NB4 (cell line): ENCODE data around the gene CUL9.

Experiments used
- DNase-seq: peaks from one replicate; pipeline ENCODE4 v3.0.0; 2010; ENCODE audit warnings: low read depth
- H3K4me3 ChIP-seq: one replicate; pipeline ENCODE4 v1.5.1; 2011; ENCODE audit warnings: mild to moderate bottlenecking, low read depth, low read length, moderate library complexity
- CTCF ChIP-seq: IDR thresholded peaks from one replicate; pipeline ENCODE4 v1.5.1; 2012; ENCODE audit warnings: low read depth, low read length
- MYC ChIP-seq: IDR thresholded peaks from 2 replicates; pipeline ENCODE4 v1.6.1; 2011; ENCODE audit warnings: low read depth, low read length
- POLR2A ChIP-seq: IDR thresholded peaks from 2 replicates; pipeline ENCODE4 v1.6.1; 2011; ENCODE audit warnings: mild to moderate bottlenecking; ENCODE audit not compliant: insufficient read length; ENCODE audit errors: extremely low read depth
- TF ChIP-seq, protein P1 (sequence below): IDR thresholded peaks from 2 replicates; pipeline ENCODE4 v1.6.1; 2011; ENCODE audit warnings: low read depth, low read length

CUL9 gene

GRCh38 chr6:43258807-43259686, 77.1 kb downstream of the CUL9 start:
- TF ChIP-seq POLR2A, result no peak
- TF ChIP-seq, protein P1, sequence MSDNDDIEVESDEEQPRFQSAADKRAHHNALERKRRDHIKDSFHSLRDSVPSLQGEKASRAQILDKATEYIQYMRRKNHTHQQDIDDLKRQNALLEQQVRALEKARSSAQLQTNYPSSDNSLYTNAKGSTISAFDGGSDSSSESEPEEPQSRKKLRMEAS, result no peak
- no peak for TF ChIP-seq CTCF
- no peak for TF ChIP-seq MYC
- DNase-seq, result no peak
- no peak overlapping the region for H3K4me3 ChIP-seq

- TF ChIP-seq CTCF, result no peak
- TF ChIP-seq, protein P1, result no peak
- TF ChIP-seq MYC, result no peak
- TF ChIP-seq POLR2A, result no peak
- DNase-seq, result no peak
- H3K4me3 ChIP-seq, result no peak overlapping the region
These were observed 78.8 kb downstream of the CUL9 start for GRCh38 chr6:43260791-43261190.

DNA sequence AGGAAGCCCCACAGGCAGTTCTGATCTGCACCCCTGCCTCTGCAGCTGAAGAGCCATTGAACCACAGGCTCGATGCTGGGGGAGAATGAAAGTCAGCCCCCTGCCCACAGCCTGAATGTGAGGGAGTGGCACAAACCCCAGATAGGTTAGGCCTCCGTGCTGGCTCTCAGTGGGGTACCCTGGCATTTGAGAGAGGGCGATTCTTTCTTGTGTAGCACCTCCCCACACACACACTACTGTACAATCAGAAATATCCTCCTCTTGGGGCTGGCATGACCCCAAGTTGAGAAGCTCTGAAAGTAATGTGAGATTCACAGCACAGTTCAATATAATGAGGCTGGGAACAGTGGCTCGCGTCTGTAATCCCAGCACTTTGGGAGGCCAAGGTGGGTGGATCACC, 79.2 kb downstream of the CUL9 start:
- TF ChIP-seq MYC (no peak), CTCF (no peak), POLR2A (no peak)
- TF ChIP-seq, protein P1, result no peak
- no peak for DNase-seq
- H3K4me3 ChIP-seq, result no peak overlapping the region

DNA sequence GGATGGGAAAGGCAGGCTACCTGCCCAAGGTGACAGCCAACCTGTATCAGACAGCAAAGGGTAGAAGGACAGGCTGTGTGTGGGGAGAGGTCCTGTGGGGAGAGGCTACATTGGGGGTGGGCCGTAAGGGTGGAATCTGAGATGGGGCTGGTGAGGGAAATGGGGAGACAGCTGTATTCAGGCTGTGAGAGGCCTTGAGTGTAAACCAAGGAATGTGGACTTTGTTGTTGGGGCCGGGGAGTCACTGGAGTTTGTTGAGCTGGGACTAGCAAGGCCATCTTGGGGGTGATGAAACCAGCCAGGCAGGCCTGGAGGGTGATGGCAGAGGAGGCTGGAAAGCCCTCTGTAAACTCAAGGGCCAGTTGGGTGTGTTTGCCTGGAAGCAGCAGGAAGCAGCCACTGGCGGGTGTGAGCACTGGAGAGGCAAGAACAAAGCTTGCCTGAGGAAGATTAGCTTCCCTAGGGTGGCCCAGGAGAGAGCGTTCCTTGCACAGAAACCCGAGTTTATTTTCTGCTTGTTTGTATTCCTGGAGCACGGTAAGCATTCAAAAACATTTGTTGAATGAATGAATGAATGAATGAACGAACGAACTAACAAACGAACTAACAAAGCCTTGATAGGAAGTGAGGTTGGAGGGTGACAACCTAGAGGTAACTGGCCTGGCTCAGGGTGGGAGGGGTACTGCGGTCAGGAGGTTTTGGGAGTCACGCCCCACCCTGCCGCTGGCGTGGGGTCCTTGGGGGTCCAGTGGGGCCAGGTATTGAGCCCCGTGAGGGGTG, 80.2 kb downstream of the CUL9 start:
- no peak for DNase-seq
- TF ChIP-seq, protein P1, result no peak
- no peak for TF ChIP-seq CTCF
- no peak overlapping the region for H3K4me3 ChIP-seq

DNA sequence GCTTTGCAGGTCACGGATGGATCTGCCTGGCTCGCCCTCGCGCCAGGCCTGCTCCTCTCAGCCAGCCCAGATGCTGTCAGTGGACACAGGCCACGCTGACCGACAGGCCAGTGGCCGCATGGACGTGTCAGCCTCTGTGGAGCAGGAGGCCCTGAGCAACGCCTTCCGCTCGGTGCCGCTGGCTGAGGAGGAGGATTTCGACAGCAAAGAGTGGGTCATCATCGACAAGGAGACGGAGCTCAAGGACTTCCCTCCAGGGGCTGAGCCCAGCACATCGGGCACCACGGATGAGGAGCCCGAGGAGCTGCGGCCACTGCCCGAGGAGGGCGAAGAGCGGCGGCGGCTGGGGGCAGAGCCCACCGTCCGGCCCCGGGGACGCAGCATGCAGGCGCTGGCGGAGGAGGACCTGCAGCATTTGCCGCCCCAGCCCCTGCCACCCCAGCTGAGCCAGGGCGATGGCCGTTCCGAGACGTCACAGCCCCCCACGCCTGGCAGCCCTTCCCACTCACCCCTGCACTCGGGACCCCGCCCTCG, 80.9 kb downstream of the CUL9 start:
- no peak for TF ChIP-seq CTCF
- no peak for TF ChIP-seq MYC
- TF ChIP-seq POLR2A, result no peak
- TF ChIP-seq, protein P1, result no peak
- DNase-seq, result no peak
- H3K4me3 ChIP-seq, result no peak overlapping the region
